Measurements from ENCODE around the gene SLIT3.

GRCh38 chr5:169151051-169151805, 149.7 kb downstream of the SLIT3 start:
- TF ChIP-seq CTCF (IDR thresholded peaks at IDR 0.05; ENCODE audit: insufficient read depth, low read length) = no peak
- TF ChIP-seq GABPA (IDR thresholded peaks at IDR 0.05; ENCODE audit: low read depth) = no peak
- TF ChIP-seq POLR2AphosphoS5 (IDR thresholded peaks at IDR 0.05; ENCODE audit: low read depth) = no peak
